ENCODE measurements around the gene SETBP1.
"Not testable (repeated sequence)": the region's sequence is repeated elsewhere in the genome, so short reads cannot be mapped to it uniquely, and the experiment has no call there.

SETBP1 gene

GRCh38 chr18:44791520-44791919 lies 110.8 kb downstream of the SETBP1 start:
- DNase-seq (ENCODE audit: low read depth in 2 of 2), result no peak

GRCh38 chr18:44792456-44793061 lies 111.9 kb downstream of the SETBP1 start:
- no peak for DNase-seq (ENCODE audit: low read depth in 2 of 2)

- no peak for DNase-seq (ENCODE audit: low read depth in 2 of 2)
These were observed 112.5 kb downstream of the SETBP1 start for GRCh38 chr18:44793194-44793593.

GRCh38 chr18:44793685-44794084 lies 113.0 kb downstream of the SETBP1 start:
- DNase-seq (ENCODE audit: low read depth in 2 of 2), result no peak

- DNase-seq (ENCODE audit: low read depth in 2 of 2), result no peak
These were observed 114.6 kb downstream of the SETBP1 start for GRCh38 chr18:44795241-44795640.

- DNase-seq (ENCODE audit: low read depth in 2 of 2), result no peak
These were observed 116.0 kb downstream of the SETBP1 start for GRCh38 chr18:44796429-44797428.

- DNase-seq (ENCODE audit: low read depth in 2 of 2), result no peak
These were observed 117.9 kb downstream of the SETBP1 start for GRCh38 chr18:44798433-44799048.

- no peak for DNase-seq (ENCODE audit: low read depth in 2 of 2)
These were observed 118.8 kb downstream of the SETBP1 start for GRCh38 chr18:44799382-44799906.

- no peak for DNase-seq (ENCODE audit: low read depth in 2 of 2)
These were observed 119.3 kb downstream of the SETBP1 start for GRCh38 chr18:44799907-44800421.

- not testable (repeated sequence) for DNase-seq (ENCODE audit: low read depth in 2 of 2)
These were observed 120.1 kb downstream of the SETBP1 start for GRCh38 chr18:44800766-44801165.

GRCh38 chr18:44801781-44802180 lies 121.1 kb downstream of the SETBP1 start:
- no peak for DNase-seq (ENCODE audit: low read depth in 2 of 2)

- no peak for DNase-seq (ENCODE audit: low read depth in 2 of 2)
These were observed 121.8 kb downstream of the SETBP1 start for GRCh38 chr18:44802508-44802907.

- DNase-seq (ENCODE audit: low read depth in 2 of 2), result no peak
These were observed 122.4 kb downstream of the SETBP1 start for GRCh38 chr18:44803019-44803650.

- no peak for DNase-seq (ENCODE audit: low read depth in 2 of 2)
These were observed 123.3 kb downstream of the SETBP1 start for GRCh38 chr18:44804033-44804432.

- DNase-seq (ENCODE audit: low read depth in 2 of 2), result no peak
These were observed 124.5 kb downstream of the SETBP1 start for GRCh38 chr18:44805176-44805575.

GRCh38 chr18:44805643-44806042 lies 125.0 kb downstream of the SETBP1 start:
- no peak for DNase-seq (ENCODE audit: low read depth in 2 of 2)

- no peak for DNase-seq (ENCODE audit: low read depth in 2 of 2)
These were observed 127.1 kb downstream of the SETBP1 start for GRCh38 chr18:44807766-44808165.

- DNase-seq (ENCODE audit: low read depth in 2 of 2), result no peak
These were observed 131.0 kb downstream of the SETBP1 start for GRCh38 chr18:44811572-44812125.

- DNase-seq (ENCODE audit: low read depth in 2 of 2), result no peak
These were observed 131.7 kb downstream of the SETBP1 start for GRCh38 chr18:44812426-44812825.

- DNase-seq (ENCODE audit: low read depth in 2 of 2), result no peak
These were observed 132.9 kb downstream of the SETBP1 start for GRCh38 chr18:44813586-44813985.

GRCh38 chr18:44815108-44815507 lies 134.4 kb downstream of the SETBP1 start:
- DNase-seq (ENCODE audit: low read depth in 2 of 2), result no peak
